ENCODE results near the gene STEEP1. TPM values are rescaled to one million over a fixed set of nuclear protein-coding genes. Genes with fewer than 3 reads are reported as not detected.

The STEEP1 gene
- total and polyA plus RNA-seq, 2 of the 13 experiments (the other 11 are each of a cell fraction or from before 2014, with no cell fraction given) = 7.7 to 23.1 TPM

GRCh38 chrX:119565107-119565663 lies at the start of gene STEEP1 (continued):
- no peak for TF ChIP-seq ZBTB40 (IDR thresholded peaks at IDR 0.05)
- 0 out of 2 replicates have a peak, but pooled peaks have one; percentile 27 for TF ChIP-seq ZBTB40 (CRISPR knock-in tag; IDR thresholded peaks at IDR 0.05)
- peak; percentile 97 for TF ChIP-seq ATF1 (CRISPR knock-in tag; IDR thresholded peaks at IDR 0.05)
- peak; percentile 76 for TF ChIP-seq MAX (IDR thresholded peaks at IDR 0.05)
- no peak for TF ChIP-seq MAFG (CRISPR knock-in tag; IDR thresholded peaks at IDR 0.05)
- TF ChIP-seq TEAD3 (CRISPR knock-in tag; optimal IDR thresholded peaks at IDR 0.05; ENCODE audit: borderline replicate concordance) = peak; percentile 11
- TF ChIP-seq FOXP4 (CRISPR knock-in tag; IDR thresholded peaks at IDR 0.05) = peak; percentile 26; the same call in 1 of the 2 replicates
- peak; percentile 76; the same call in 1 of the 2 replicates for TF ChIP-seq YEATS2 (CRISPR knock-in tag; IDR thresholded peaks at IDR 0.05; ENCODE audit: borderline replicate concordance)
- peak; percentile 96 for TF ChIP-seq GATAD1 (CRISPR knock-in tag; IDR thresholded peaks at IDR 0.05)
- peak; percentile 86 for TF ChIP-seq THAP11 (CRISPR knock-in tag; IDR thresholded peaks at IDR 0.05)
- TF ChIP-seq CREB1 (IDR thresholded peaks at IDR 0.05) = peak; percentile 99
- peak; percentile 98 for TF ChIP-seq CREB1 (CRISPR knock-in tag; IDR thresholded peaks at IDR 0.05)
- peak; percentile 56 for TF ChIP-seq DRAP1 (CRISPR knock-in tag; IDR thresholded peaks at IDR 0.05)
- TF ChIP-seq ZBTB8A (CRISPR knock-in tag; IDR thresholded peaks at IDR 0.05; ENCODE audit: borderline replicate concordance, low read depth) = no peak
- no peak for TF ChIP-seq SOX13 (IDR thresholded peaks at IDR 0.05)
- peak in 1 of 2 experiments; percentile 31; a peak in 1 of 4 replicates for TF ChIP-seq SOX13 (CRISPR knock-in tag; conservative IDR thresholded peaks at IDR 0.05 in 1 of 2, IDR thresholded peaks at IDR 0.05 in 1 of 2)
- no peak for TF ChIP-seq ZNF34 (CRISPR knock-in tag; IDR thresholded peaks at IDR 0.05; ENCODE audit: borderline replicate concordance)
- no peak for TF ChIP-seq RELA (CRISPR knock-in tag; IDR thresholded peaks at IDR 0.05)
- TF ChIP-seq CAMTA2 (CRISPR knock-in tag; IDR thresholded peaks at IDR 0.05; ENCODE audit: borderline replicate concordance) = no peak

All from HepG2 (cell line).